ENCODE data around the gene DPYSL5.
A peak's percentile ranks its signal among the peaks of the same experiment; 100 is the strongest.
"Not testable (repeated sequence)": the region's sequence is repeated elsewhere in the genome, so short reads cannot be mapped to it uniquely, and the experiment has no call there.

Gene DPYSL5

GRCh38 chr2:26901326-26902183 is 53.6 kb downstream of the DPYSL5 start:
- no peak for DNase-seq (ENCODE audit: low read depth in 2 of 2)

DNA sequence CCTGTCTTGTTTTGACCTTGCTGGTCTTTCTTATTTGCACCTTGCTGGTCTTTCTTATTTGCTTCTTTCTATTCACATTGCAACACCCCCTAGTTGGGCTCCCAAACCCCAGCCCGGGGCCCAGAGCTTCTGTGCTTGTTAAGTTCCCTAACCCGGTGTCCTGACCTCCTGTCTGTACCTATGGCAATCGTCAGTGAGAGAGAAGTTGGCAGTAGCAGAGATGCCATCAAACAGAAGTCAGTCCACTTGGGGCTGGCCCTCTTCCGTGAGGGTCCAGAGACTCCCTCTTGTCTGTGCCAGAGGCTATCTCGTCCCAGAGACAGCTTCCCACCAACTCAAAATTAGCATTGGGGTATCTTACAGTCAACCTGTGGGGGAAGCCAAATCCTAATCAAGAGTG is 55.7 kb downstream of the DPYSL5 start:
- DNase-seq (ENCODE audit: low read depth in 2 of 2): no peak

GRCh38 chr2:26904839-26905238 is 56.9 kb downstream of the DPYSL5 start:
- DNase-seq (ENCODE audit: low read depth in 2 of 2): no peak

DNA sequence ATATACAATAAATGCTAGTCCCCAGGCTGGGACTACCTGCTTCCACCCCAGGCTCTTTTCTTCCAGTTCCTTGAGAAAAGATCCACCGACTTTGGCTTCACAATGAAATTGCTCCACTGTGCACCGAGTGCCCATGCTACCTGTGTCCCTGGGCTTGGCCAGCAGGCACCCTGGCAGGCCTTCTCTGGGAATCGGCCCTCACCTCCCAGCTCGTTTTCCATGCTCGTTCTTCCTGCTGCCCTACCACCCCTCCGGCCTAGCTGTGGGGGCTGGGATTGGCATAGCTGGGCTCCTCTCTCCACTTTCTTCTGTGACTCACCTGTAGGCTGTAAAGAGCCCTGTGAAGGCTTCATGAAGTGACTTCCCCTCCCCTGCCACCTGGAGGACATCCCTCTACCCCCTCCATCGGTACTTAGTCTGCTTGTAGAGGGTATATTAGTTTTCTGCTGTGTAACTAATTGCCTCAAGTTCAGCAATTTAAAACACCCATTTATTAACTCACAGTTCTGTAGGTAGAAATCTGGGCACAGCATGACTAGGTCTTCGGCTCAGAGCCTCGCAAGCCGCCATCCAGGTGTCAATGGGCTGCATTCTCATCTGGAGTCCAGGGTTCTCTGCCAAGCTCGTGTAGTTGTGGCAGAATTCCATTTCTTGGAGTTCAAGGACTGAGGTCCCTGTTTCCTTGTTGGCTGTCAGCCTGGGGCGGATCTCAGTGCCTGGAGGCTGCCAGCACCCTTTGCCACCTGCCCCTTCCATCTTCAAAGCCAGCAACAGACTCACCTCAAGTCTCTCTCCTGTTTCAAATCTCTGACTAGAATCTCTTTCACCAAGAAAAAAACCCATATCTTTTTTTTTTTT is 57.6 kb downstream of the DPYSL5 start:
- no peak for DNase-seq (ENCODE audit: low read depth in 2 of 2)

DNA sequence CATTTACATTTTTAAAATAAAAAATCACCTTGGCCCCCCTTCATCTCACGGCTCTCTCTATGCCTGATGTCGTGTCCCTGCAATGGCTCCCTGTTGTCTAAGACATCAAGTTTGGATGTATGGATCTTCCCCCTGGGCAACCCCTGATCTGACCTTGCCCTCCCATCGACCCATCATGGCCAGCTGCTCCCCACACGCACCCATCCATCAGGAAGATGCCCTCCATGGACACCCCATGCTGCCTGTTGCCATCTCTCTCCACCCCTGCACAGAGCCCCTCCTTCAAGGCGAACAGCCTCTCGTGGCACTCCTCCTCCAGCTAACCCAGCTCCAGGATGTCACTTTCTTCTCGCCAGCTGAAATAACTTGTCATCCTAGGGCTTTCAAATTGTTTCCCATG is 59.5 kb downstream of the DPYSL5 start:
- no peak for DNase-seq (ENCODE audit: low read depth in 2 of 2)

DNA sequence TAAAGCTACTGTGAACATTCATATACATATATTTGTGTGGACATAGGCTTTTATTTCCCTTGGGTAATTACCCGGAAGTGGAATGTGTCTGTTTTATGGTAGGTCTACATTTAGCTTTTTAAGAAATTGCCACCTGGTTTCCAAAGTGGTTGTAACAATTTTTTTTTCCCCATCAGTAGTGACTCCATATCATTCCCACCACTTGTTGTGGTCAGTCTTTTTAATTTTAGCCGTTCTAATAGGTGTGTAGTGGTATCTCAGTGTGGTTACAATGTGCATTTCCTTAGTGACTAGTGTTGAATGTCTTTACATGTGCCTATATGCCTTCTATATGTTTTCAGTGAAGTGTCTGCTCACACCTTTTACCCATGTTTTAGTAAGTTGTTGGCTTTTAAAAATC is 62.2 kb downstream of the DPYSL5 start:
- no peak for DNase-seq (ENCODE audit: low read depth in 2 of 2)

DNA sequence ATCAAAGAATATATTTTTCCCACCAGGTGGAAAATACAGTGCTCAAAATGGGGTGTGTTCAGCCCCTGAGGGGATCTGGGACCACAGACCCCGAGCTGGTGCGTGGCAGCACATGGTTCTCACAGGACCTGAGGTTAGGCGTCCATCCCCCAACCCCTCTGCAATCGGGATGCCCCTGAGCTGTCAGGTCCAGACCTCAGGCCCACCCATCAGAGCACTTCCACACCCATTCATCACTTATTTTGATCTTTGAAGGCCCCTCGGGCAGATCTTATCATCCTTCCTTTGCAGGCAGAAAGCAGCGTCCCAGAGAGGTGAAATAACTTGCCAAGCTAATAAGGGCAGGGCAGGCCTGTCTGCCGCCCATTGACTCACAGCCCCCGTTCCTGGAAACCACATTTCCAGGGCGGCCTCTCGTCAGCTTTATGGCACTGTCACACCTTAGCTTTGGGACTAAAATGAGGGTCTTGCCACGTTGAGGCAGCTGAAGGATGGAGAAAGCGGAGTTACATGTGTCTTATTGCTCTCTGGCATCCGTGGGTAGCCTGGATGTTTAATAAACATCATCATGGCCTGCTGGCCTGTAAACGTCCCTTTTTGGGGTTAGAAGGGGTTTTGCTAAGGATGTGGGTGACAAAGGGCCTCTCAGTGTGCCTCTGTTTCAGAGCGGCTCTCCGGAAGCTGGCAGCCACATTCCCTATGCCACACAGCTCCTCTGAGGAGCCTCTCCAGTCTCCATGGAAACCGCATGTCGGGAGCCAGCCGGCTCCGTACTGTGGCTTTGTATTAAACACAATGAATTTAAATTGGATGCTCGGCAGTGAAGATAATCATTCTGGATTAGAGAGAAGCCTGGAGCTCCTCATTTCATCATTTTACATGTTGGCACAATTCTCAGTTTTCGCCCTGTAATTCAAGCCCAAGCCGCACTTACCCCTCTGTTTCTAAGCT is 64.3 kb downstream of the DPYSL5 start:
- DNase-seq (ENCODE audit: low read depth in 2 of 2): no peak

- DNase-seq (ENCODE audit: low read depth in 2 of 2): no peak
These were observed 65.7 kb downstream of the DPYSL5 start for GRCh38 chr2:26913606-26913998.

- DNase-seq (ENCODE audit: low read depth in 2 of 2): no peak
These were observed 66.2 kb downstream of the DPYSL5 start for GRCh38 chr2:26913999-26914658.

DNA sequence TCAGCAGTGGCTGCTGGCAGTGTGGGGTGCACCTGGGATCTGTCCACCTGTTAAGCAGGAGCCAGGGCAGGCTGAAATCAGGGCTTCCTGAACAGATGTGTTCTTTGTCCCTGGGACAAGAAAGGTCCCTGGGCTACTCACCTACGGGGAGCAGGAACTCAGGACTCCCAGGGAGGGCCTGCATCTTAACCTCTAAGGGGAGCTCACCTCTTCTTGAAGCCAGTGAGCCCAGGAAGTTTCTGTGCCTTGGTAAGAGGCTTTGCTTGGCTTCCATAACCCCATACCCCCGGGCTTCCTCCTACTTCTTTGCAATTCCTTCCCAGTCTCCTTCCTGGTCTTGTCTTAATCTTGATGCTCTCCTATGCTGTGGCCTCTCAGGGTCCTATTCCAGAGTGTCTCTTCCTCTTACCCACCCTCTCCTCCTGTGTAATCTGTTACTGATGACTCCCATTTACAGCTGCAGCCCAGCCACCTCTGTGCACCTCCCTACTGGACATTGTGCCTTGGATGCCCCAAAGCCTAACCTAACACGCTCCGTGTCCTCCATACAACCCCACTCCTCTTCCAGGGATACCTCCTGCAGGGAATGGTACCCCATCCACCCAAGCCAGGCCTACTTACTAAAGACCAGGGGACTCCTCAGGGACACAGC is 66.9 kb downstream of the DPYSL5 start:
- no peak for DNase-seq (ENCODE audit: low read depth in 2 of 2)

DNA sequence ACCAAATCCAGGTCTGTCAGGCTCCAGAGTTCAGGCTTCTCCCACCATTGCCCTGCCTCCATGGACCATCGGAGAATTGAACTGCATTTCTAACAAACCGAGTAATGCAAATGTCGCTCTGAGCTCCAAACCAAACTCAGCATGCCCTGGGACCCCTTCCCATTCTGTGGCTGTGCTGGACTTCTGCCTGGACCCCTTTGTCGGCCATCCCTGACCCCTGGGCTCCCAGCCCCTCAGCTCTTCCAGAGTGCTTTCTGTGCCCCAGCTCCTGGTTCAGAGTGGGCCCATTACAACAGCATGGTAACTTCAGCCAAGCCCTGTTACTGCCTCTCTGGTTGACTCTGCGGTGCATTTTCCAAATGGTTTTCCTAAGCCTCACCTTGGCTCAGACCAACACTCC is 67.4 kb downstream of the DPYSL5 start:
- DNase-seq (ENCODE audit: low read depth in 2 of 2): no peak

- no peak for DNase-seq (ENCODE audit: low read depth in 2 of 2)
These were observed 68.3 kb downstream of the DPYSL5 start for GRCh38 chr2:26916128-26916692.

DNA sequence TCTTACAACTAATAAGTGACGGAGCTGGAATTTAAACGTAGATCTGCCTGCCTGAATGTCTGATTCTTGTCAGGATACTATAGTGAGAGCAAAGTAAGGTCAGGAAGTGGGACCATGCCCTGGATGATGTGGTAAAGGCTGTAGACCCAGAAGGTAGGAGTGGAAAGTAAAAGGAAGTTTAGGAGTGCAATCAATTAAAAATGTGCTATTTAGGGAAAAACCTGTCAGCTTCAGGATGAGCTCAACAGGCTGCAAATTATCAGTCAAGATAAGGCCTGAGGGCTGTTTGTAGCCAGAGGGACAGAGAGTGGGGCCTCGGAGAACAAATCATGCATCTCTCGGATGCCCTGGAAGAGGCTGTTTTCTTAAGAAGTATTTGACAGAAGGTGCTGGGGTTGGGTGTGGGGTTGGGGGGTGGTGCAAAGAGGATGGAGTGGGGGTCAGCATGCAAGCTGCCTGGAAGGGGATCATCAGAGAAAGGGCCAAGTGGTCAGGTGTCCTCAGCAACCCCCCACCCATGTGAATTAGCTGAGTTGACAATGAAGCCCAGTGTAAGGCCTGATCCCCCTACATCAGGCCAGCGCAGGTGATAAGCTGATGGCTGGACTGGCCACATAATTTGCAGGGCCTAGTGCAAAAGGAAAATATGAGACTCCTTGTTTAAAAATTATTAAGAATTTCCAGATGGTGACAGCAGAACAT is 69.4 kb downstream of the DPYSL5 start:
- DNase-seq (ENCODE audit: low read depth in 2 of 2): no peak

GRCh38 chr2:26921323-26921722 is 73.4 kb downstream of the DPYSL5 start:
- no peak for DNase-seq (ENCODE audit: low read depth in 2 of 2)

GRCh38 chr2:26922405-26923188 is 74.7 kb downstream of the DPYSL5 start:
- DNase-seq (ENCODE audit: low read depth in 2 of 2): peak; percentile 16 to 27

- DNase-seq (ENCODE audit: low read depth in 2 of 2): not testable (repeated sequence)
These were observed 75.2 kb downstream of the DPYSL5 start for GRCh38 chr2:26923189-26923466.

DNA sequence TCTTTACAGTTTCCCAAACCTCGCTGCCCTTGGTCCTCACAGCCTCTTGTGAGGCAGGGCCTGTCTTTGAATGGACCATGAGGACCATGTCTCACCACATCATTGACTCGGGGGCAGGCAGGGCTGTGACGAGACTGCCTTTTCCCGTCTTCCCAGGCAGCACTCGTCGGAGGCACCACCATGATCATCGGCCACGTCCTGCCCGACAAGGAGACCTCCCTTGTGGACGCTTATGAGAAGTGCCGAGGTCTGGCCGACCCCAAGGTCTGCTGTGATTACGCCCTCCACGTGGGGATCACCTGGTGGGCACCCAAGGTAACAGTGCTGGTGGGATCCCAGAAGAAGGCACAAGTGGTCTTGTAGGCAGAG is 76.8 kb downstream of the DPYSL5 start:
- no peak for DNase-seq (ENCODE audit: low read depth in 2 of 2)

DNA sequence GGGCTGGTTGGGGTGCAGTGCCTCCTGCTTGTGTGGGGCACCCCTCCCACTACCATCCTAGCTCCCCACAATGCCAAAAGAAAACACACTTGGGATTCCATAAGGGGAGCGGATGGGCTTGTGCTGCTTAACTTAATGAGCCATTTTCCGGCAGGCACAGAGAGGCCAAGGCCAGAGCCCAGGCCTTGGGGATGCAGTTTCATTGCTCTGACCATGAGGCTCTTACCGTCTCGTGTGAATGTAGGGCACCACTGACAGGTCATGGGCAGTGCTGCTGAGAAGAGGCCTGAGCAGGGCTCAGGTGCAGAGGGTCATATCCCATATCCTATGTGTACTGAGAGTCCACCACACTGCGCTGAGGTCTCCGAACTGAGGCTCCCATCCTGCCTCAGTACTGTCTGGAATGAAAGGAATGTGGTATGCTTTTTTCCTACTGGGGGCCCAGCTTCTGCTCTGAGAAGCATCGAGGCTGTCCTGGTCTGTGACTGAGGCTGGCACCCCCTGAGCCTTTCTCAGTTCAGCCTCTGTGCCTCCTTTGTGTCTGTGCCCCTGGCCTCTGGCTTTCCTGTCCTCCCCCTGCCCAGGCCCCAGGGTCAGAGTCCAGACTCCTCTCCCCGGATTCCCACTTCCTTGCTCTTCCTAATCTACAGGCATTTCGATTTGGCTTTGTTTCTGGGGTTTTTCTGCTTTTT is 77.3 kb downstream of the DPYSL5 start:
- no peak for DNase-seq (ENCODE audit: low read depth in 2 of 2)

- no peak for DNase-seq (ENCODE audit: low read depth in 2 of 2)
These were observed 79.3 kb downstream of the DPYSL5 start for GRCh38 chr2:26927221-26927620.
